ENCODE measurements around the gene ESPN.

The ESPN gene

GRCh38 chr1:6465461-6466005 is 41.0 kb downstream of the ESPN start:
- Histone ChIP-seq H3K27ac (ENCODE audit: low read depth, low read length) (no peak overlapping the region), H3K4me3 (ENCODE audit: low read depth in 1 of 5, low read length in 5 of 5) (peak overlapping the region in 1 of 5 donors; percentile 24), H3K4me1 (ENCODE audit: control insufficient read depth in 5 of 5, insufficient read depth in 5 of 5, low read length in 5 of 5) (peaks cover 0 to 21% (median 17%) of the 10 kb centered on the region in 5 donors), H3K27me3 (ENCODE audit: control insufficient read depth in 5 of 5, insufficient read depth in 4 of 5, low read length in 5 of 5) (no peaks in the 10 kb centered on the region), H3K9me3 (ENCODE audit: control insufficient read depth in 5 of 5, low read length in 5 of 5) (no peaks in the 10 kb centered on the region), H3K36me3 (ENCODE audit: control insufficient read depth in 5 of 5, insufficient read depth in 5 of 5, low read length in 5 of 5) (peaks cover 0 to 77% (median 59%) of the 10 kb centered on the region in 5 donors), H3K9ac (ENCODE audit: low read length in 5 of 5) (no peak overlapping the region)

- H3K9me3 ChIP-seq (ENCODE audit: control insufficient read depth in 5 of 5, low read length in 5 of 5) = no peaks in the 10 kb centered on the region
- H3K27me3 ChIP-seq (ENCODE audit: control insufficient read depth in 5 of 5, insufficient read depth in 4 of 5, low read length in 5 of 5) = no peaks in the 10 kb centered on the region
- H3K9ac ChIP-seq (ENCODE audit: low read length in 5 of 5) = no peak within 1 kb of the TSS
- peak within 1 kb of the TSS in 1 of 5 donors; percentile 24 for H3K4me3 ChIP-seq (ENCODE audit: low read depth in 1 of 5, low read length in 5 of 5)
- H3K27ac ChIP-seq (ENCODE audit: low read depth, low read length) = no peak within 1 kb of the TSS
- peaks cover 0 to 82% (median 62%) of the 10 kb centered on the region in 5 donors for H3K36me3 ChIP-seq (ENCODE audit: control insufficient read depth in 5 of 5, insufficient read depth in 5 of 5, low read length in 5 of 5)
- H3K4me1 ChIP-seq (ENCODE audit: control insufficient read depth in 5 of 5, insufficient read depth in 5 of 5, low read length in 5 of 5) = peaks cover 0 to 16% (median 12%) of the 10 kb centered on the region in 5 donors
Observed at GRCh38 chr1:6466023-6466422, 41.4 kb downstream of the ESPN start, which contains the start of gene TNFRSF25. TSS of gene TNFRSF25 (minus strand) at chr1:6466173. CDS start at chr1:6466107, 66 bp downstream.

GRCh38 chr1:6466751-6467150 is 42.2 kb downstream of the ESPN start:
- Histone ChIP-seq H3K27ac (ENCODE audit: low read depth, low read length) (no peak overlapping the region), H3K9ac (ENCODE audit: low read length in 5 of 5) (no peak overlapping the region), H3K9me3 (ENCODE audit: control insufficient read depth in 5 of 5, low read length in 5 of 5) (no peaks in the 10 kb centered on the region), H3K4me3 (ENCODE audit: low read depth in 1 of 5, low read length in 5 of 5) (no peak overlapping the region), H3K4me1 (ENCODE audit: control insufficient read depth in 5 of 5, insufficient read depth in 5 of 5, low read length in 5 of 5) (peaks cover 0 to 9% (median 4%) of the 10 kb centered on the region in 5 donors), H3K36me3 (ENCODE audit: control insufficient read depth in 5 of 5, insufficient read depth in 5 of 5, low read length in 5 of 5) (peaks cover 0 to 82% (median 67%) of the 10 kb centered on the region in 5 donors), H3K27me3 (ENCODE audit: control insufficient read depth in 5 of 5, insufficient read depth in 4 of 5, low read length in 5 of 5) (no peaks in the 10 kb centered on the region)

- no peaks in the 10 kb centered on the region for H3K9me3 ChIP-seq (ENCODE audit: control insufficient read depth in 5 of 5, low read length in 5 of 5)
- H3K27ac ChIP-seq (ENCODE audit: low read depth, low read length) = no peak overlapping the region
- no peak overlapping the region for H3K9ac ChIP-seq (ENCODE audit: low read length in 5 of 5)
- peaks cover 0 to 4% (median 0%) of the 10 kb centered on the region in 5 donors for H3K4me1 ChIP-seq (ENCODE audit: control insufficient read depth in 5 of 5, insufficient read depth in 5 of 5, low read length in 5 of 5)
- peaks cover 0 to 82% (median 67%) of the 10 kb centered on the region in 5 donors for H3K36me3 ChIP-seq (ENCODE audit: control insufficient read depth in 5 of 5, insufficient read depth in 5 of 5, low read length in 5 of 5)
- H3K27me3 ChIP-seq (ENCODE audit: control insufficient read depth in 5 of 5, insufficient read depth in 4 of 5, low read length in 5 of 5) = no peaks in the 10 kb centered on the region
- H3K4me3 ChIP-seq (ENCODE audit: low read depth in 1 of 5, low read length in 5 of 5) = no peak overlapping the region
Observed at GRCh38 chr1:6467224-6467623, 42.6 kb downstream of the ESPN start.

GRCh38 chr1:6467744-6468688 is 43.4 kb downstream of the ESPN start:
- H3K4me1 ChIP-seq (ENCODE audit: control insufficient read depth in 5 of 5, insufficient read depth in 5 of 5, low read length in 5 of 5) = no peaks in the 10 kb centered on the region
- H3K4me3 ChIP-seq (ENCODE audit: low read depth in 1 of 5, low read length in 5 of 5) = no peak overlapping the region
- H3K36me3 ChIP-seq (ENCODE audit: control insufficient read depth in 5 of 5, insufficient read depth in 5 of 5, low read length in 5 of 5) = peaks cover 0 to 82% (median 67%) of the 10 kb centered on the region in 5 donors
- H3K9me3 ChIP-seq (ENCODE audit: control insufficient read depth in 5 of 5, low read length in 5 of 5) = no peaks in the 10 kb centered on the region
- H3K27ac ChIP-seq (ENCODE audit: low read depth, low read length) = no peak overlapping the region
- H3K9ac ChIP-seq (ENCODE audit: low read length in 5 of 5) = no peak overlapping the region
- H3K27me3 ChIP-seq (ENCODE audit: control insufficient read depth in 5 of 5, insufficient read depth in 4 of 5, low read length in 5 of 5) = no peaks in the 10 kb centered on the region

- Histone ChIP-seq H3K4me1 (ENCODE audit: control insufficient read depth in 5 of 5, insufficient read depth in 5 of 5, low read length in 5 of 5) (no peaks in the 10 kb centered on the region), H3K27ac (ENCODE audit: low read depth, low read length) (no peak overlapping the region), H3K4me3 (ENCODE audit: low read depth in 1 of 5, low read length in 5 of 5) (no peak overlapping the region), H3K9me3 (ENCODE audit: control insufficient read depth in 5 of 5, low read length in 5 of 5) (no peaks in the 10 kb centered on the region), H3K27me3 (ENCODE audit: control insufficient read depth in 5 of 5, insufficient read depth in 4 of 5, low read length in 5 of 5) (no peaks in the 10 kb centered on the region), H3K36me3 (ENCODE audit: control insufficient read depth in 5 of 5, insufficient read depth in 5 of 5, low read length in 5 of 5) (peaks cover 0 to 87% (median 72%) of the 10 kb centered on the region in 5 donors), H3K9ac (ENCODE audit: low read length in 5 of 5) (no peak overlapping the region)
Observed at GRCh38 chr1:6468729-6469461, 44.3 kb downstream of the ESPN start.

- no peak overlapping the region for H3K9ac ChIP-seq (ENCODE audit: low read length in 5 of 5)
- no peak overlapping the region for H3K4me3 ChIP-seq (ENCODE audit: low read depth in 1 of 5, low read length in 5 of 5)
- H3K36me3 ChIP-seq (ENCODE audit: control insufficient read depth in 5 of 5, insufficient read depth in 5 of 5, low read length in 5 of 5) = peaks cover 0 to 79% (median 72%) of the 10 kb centered on the region in 5 donors
- no peaks in the 10 kb centered on the region for H3K27me3 ChIP-seq (ENCODE audit: control insufficient read depth in 5 of 5, insufficient read depth in 4 of 5, low read length in 5 of 5)
- no peaks in the 10 kb centered on the region for H3K9me3 ChIP-seq (ENCODE audit: control insufficient read depth in 5 of 5, low read length in 5 of 5)
- H3K4me1 ChIP-seq (ENCODE audit: control insufficient read depth in 5 of 5, insufficient read depth in 5 of 5, low read length in 5 of 5) = no peaks in the 10 kb centered on the region
- H3K27ac ChIP-seq (ENCODE audit: low read depth, low read length) = no peak overlapping the region
Observed at GRCh38 chr1:6470132-6471085, 45.8 kb downstream of the ESPN start.

GRCh38 chr1:6471086-6471969 is 46.8 kb downstream of the ESPN start:
- Histone ChIP-seq H3K36me3 (ENCODE audit: control insufficient read depth in 5 of 5, insufficient read depth in 5 of 5, low read length in 5 of 5) (peaks cover 0 to 79% (median 72%) of the 10 kb centered on the region in 5 donors), H3K4me3 (ENCODE audit: low read depth in 1 of 5, low read length in 5 of 5) (no peak overlapping the region), H3K9me3 (ENCODE audit: control insufficient read depth in 5 of 5, low read length in 5 of 5) (no peaks in the 10 kb centered on the region), H3K27me3 (ENCODE audit: control insufficient read depth in 5 of 5, insufficient read depth in 4 of 5, low read length in 5 of 5) (no peaks in the 10 kb centered on the region), H3K9ac (ENCODE audit: low read length in 5 of 5) (no peak overlapping the region), H3K27ac (ENCODE audit: low read depth, low read length) (no peak overlapping the region), H3K4me1 (ENCODE audit: control insufficient read depth in 5 of 5, insufficient read depth in 5 of 5, low read length in 5 of 5) (no peaks in the 10 kb centered on the region)

Data from subcutaneous abdominal adipose tissue (tissue), 5 donors.